HG03442 (cell line): ENCODE measurements around the gene PARN.
"Not testable (repeated sequence)": the region's sequence is repeated elsewhere in the genome, so short reads cannot be mapped to it uniquely, and the experiment has no call there.

Experiments
- ATAC-seq: cut with Tn5 transposase; IDR thresholded peaks from one replicate; pipeline ENCODE4 v1.9.1; 2021; ENCODE audit warnings: mild to moderate bottlenecking, moderate library complexity; ENCODE audit not compliant: unreplicated experiment

The PARN gene

DNA sequence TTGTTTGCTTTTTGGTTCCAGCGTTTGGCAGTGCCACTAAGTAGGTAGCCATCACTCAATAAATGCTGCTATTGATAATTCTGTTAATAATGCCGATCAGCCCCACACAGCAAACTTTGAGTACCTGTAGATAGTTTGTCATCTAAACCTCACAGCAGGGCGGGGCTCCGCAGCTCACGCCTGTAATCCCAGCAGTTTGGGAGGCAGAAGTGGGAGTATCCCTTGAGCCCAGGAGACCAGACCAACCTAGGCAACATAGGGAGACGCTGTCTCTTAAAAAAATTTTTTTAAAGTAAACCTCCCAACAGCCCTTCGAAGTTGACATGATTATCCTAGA lies 4.3 kb upstream of the PARN start:
- no peak for ATAC-seq

DNA sequence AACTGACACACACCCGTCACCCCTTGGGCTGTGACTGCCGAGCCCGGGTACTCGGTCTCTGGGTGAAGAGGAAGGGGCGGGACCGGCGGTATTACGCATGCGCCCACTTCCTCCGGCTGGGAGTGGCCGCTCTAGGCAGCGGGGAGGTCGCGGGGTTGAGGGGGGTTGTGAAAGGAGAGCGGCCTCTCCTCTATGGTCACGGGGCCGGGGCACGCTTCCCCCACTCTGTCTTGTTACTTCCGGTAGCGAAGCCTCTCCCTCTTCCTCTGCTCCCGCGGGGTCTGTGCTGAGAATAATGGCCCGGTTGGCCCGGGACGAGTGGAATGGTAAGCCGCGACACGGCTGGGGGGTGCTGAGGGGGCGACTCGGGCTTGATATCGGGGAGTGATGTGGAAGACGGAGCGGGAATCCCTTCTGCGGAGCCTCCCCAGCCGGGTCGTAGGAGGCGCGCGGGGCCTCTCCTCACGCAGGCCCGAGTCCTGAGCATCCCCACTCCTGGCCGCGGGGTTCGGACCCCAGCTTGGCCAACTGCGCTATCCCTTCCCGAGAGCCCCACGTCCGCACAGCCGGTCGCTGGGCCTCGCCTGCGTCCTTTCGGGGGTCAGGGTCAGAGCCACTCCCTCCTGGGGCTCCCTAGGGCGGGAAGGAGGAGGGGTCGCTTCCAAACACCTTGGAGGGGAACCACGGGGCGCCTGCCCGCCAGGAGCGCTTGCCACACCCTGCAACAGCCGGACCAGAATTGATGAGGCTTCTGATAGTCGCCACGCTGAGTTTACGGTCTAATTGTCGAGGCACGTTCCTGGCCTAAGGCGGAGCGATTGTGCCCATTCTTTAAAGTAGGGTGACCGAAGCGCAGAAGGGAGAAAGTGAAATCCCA lies 2.9 kb upstream of the PARN start, which contains the start of gene BFAR:
Gene BFAR, plus strand, starts transcription at position 259 of the 877 bp plus-strand sequence. CDS start 11,396 bp downstream, outside the sequence.
- ATAC-seq = peak; percentile 74

DNA sequence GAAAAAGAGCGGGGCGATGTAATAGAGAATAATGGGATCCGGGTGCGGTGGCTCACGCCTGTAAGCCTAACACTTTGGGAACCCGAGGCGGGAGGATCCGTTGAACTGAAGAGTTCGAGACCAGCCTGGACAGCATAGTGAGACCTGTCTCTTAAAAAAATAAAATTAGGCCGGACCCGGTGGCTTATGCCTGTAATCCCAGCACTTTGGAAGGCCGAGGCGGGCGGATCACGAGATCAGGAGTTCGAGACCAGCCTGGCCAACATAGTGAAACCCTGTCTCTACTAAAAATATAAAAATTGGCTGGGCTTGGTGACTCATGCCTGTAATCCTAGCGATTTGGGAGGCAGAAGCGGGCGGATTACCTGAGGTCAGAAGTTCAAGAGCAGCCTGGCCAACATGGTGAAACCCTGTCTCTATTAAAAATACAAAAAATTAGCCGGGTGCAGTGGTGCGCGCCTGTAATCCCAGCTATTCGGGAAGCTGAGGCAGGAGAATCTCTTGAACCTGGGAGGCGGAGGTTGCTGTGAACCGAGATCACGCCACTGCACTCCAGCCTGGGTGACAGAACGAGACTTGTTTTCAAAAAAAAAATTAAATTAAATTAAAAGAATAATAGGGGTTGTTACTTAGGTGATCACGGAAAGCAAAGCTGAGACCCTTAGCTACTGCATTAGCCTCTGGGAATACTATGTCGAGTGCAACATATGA lies 715 bp upstream of the PARN start:
- not testable (repeated sequence) for ATAC-seq

DNA sequence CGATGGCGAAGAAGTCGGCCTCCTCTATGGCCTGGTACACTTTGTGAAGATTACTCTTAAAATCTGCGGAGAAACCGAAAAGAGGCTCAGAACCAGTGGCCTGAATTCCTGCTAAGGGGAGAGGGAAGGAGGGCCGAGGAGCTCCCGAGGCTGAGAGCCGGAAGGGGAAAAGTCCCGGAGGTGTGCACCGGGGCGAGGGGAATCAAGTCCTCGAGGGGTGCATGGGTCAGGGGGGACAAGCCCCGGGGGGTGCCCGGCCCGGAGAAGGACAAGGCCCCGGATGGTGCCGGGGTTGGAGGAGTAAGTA lies 495 bp downstream of the PARN start:
- ATAC-seq = peak; percentile 11

DNA sequence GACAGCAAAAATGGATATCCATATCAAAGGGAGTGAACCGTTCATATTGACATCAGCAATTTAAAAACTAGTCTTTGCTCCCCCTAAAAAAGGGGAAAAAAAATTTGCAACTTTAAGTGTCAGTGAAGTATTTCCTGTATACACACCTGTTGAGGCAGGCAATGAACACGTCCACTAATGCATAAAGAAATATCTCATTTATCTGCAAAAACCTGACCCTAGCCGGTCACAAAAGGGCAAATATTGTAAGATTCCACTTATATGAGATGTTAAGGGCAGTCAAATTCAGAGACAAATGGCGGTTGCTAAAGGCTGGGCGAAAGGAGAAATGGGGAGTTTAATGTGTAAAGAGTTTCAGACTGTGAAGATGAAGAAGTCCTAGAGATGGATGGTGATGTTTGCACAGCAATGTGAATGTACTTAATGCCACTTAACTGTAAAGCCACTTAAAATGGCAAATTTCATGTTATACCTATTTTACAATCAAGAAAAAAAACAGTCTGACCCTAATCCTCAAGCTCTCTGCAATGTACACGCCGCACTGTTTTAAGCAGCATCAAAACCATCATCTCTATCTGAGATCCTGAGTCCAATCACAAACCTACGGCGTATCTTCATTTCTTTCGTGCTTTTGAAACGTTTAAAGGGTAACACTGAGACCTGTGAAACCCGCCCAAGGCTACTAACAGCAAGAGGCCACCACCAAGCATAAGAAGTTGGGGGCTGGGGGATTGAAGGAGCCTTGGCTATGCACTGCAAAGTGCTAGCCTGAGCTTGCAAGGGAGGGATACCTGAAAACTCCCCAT lies 1.1 kb downstream of the PARN start:
- ATAC-seq = no peak

DNA sequence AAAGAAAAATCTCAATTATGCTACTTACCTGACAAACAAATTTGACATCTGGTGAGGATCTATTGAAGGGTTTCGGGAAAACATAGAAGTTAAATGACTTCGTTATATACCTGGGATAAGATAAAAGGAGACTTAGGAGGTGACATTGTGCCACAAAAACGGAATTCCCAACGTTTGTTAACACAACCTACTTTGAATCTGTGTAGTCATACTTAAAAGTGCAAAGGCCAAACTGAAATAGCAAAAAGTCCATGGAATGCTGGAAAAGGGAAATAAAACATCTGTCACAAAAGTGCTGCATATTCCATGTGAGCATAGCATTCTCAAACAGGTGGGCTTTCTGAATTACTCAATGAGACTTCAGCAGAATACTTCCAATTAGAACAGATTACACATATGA lies 3.0 kb downstream of the PARN start:
- ATAC-seq = no peak

DNA sequence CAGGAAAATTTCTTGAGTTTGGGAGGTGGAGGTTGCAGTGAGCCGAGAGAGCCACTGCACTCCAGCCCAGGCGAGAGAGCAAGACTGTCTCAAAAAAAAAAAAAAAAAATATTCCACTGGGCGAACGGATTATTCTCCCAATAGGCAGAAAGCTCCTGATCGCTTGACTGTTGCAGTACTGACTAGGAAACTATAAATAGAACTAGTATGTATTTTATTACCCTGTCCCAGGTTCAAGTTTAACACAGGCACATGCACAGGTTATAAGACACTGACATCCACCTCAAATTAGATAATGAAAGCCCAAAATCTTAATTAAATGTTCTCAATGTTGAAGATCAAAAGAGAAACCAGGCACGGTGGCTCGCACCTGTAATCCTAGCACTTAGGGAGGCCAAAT lies 11.5 kb downstream of the PARN start:
- no peak for ATAC-seq

DNA sequence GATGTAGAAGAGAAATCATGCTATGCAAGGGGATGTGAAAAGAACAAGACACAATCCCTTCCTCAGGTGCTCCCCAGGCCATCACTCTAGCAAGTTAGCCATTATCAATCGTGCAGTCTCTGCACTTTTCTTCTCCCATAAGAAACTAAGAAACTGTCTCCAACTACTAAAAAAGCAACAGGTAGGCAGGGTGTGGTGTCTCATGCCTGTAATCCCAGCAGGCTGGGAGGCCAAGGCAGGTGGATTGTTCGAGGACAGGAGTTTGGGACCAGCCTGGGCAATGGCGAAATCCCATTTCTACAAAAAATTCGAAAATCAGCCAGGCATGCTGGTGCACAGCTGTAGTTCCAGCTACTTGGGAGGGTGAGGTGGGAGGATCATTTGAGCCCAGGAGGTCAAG lies 13.8 kb downstream of the PARN start:
- ATAC-seq = no peak

DNA sequence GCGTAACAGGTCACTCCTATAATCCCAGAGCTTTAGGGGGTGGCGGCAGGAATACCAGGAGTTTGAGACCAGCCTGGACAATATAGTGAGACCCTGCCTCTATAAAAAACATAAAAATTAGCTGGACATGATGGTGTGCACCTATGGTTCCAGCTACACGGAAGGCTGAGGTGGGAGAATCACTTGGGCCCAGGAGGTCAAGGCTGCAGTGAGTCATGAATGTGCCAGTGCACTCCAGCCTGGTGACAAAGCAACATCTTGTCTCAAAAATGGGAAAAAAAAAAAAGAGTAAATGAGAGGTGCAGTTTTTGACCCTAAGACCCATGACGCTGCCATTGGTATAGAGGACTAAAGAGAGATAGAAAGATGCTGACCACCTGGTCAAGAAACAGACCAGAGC lies 16.1 kb downstream of the PARN start:
- no peak for ATAC-seq

DNA sequence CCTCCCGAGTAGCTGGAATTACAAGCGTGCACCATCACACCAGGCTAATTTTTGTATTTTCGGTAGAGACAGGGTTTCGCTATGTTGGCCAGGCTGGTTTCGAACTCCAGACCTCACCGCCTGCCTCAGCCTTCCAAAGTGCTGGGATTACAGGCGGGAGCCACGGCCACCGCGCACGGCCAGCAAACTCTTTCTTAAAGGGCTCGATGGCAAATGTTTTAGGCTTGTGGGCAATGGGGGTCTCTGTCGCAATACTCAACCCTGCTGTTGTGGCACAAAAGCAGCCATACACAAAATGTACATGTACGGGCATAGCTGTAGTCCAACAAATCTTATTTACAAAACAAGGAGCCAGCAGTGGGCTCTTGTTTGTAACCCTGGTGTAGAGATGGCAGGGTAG lies 18.4 kb downstream of the PARN start:
- no peak for ATAC-seq

DNA sequence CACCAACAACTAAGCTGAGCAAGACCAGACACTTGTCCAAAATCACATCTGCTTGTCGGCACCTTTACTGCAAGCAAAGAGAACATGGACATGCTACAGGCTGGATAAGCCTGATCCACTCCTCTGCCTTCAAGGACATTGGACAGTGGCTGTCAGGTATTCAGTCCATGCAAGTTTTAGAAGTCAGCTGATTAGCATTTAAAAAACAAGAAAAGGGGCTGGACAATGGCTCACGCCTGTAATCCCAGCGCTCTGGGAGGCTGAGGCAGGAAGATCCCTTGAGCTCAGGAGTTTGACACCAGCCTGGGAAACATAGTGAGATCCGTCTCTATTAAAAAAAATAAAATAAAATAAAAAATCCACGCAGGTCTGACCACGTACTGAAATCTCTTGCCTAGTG lies 20.3 kb downstream of the PARN start:
- no peak for ATAC-seq

DNA sequence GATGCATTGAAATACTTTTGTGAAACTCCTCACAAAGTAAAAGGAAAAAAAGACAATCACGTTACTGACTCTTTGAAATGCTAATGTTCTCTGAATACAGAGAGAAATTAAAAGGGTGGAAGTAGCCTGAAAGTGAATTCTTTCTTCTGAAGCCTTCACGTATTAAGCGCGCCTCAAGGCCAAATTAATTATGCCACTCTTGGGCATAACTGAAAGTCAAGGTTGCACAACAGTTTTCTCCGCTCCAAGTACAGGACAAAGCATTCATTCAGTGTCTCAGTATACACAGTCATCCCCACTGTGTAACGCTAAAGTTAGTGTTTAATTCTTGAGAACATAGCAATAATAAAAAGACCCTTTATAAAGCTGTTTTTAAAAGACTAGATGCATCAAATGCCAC lies 21.5 kb downstream of the PARN start:
- no peak for ATAC-seq

DNA sequence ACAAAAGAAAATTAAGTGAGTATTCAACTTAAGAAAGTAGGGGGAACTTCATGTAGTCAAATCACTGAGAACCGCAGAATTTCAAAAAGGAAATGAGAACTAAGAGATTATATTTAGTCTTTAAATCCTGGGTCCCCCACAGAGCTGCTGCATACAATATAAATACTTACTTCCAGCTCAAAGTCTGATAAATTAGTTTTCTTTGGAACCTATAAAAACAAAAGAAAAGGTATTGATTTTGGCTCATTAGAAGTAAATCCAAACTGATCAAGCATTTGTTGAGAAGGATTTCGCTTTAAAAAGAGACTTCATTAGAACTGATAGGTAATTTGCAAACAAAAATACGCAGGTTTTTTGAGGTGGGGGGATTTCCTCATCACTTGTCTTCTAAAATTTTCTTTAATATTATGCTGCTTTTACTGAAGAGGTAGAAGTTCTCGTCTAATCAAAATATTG lies 21.9 kb downstream of the PARN start:
- no peak for ATAC-seq

DNA sequence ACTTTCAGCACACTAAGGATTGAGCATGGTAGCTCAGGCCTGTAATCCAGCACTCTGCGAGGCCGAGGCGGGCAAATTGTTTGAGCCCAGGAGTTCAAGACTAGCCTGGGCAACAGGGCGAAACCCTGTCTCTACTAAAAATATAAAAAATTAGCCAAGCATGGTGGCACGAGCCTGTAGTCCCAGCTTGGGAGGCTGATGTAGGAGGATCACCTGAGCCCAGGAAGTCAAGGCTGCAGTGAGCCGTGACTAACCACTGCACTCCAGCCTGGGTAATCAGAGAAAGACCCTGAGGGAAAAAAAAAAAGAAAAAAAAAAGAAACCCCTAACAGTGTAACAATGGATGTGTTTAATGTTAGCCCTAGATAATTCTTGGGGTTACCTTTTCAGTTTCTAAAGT lies 24.0 kb downstream of the PARN start:
- no peak for ATAC-seq

DNA sequence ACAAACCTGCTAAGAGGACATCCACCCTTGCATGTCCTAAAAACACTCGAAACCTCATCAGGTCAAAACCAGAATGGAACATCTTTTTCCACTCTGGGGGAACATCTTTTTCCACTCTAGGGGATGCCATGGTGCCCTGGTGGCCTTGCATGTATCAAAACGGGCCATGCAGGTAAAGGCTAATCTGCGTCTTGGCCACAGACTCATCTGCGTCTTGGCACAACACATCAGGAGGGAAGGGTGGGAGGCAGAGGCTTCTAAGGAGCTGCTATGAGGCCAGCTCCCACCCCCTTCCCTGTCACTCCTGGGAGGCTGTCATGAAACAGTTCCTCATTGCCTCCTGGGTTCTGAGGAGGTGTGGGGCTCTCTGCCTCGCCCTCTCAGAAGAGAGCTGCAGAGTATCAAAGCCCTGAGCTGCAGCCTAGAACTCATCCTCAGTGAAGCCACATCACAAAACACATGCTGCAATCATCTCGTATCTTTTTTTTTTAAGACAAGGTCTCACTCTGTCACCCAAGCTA lies 27.6 kb downstream of the PARN start:
- no peak for ATAC-seq

DNA sequence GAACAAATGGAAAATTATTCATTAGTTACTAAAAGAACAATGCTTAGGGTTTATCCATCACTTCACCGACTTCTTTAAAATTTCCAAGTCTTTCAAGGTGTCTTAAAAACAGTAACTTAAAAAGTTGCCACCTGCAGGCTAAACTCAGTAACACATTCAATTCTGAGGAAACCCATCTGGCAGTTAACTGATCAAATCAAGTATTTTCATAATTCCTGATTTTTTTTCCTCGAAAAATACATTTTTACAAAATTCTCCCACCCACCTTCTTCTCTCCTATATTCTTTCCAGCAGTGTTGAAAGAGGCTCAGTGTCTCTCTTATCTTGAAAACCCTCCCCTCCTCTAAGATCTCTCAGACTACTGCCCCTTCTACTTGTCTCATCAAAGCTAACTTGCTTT lies 29.9 kb downstream of the PARN start:
- ATAC-seq = no peak

DNA sequence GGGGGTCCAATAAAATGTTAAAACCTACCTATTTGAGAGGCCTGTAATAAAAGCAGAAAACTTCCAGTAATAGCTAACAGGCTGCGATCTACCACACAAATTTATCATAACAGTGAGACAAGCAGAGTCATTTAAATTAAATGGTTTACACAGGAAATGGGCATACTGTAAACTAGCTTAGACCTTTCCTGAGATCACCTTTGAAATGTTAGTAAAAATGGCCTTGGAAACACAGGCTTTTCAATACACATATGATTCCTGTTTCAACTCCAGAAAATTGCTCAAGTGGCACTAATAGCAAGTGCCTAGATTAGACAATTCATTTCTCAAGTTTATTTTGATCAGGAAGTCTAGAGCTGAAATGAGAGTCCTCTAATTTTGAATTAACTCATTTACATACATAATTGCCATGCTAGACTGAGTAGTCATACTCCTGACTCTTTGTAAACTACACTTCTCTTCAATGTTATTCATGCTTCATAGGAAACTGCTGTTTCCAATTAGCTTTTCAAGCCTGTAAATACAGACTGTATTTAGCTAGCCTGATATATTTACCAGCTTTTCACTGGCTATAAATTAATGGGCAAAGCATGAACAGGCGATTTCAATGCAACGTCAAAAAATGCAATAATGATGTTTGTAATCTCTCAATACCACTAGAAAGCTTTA lies 43.3 kb downstream of the PARN start:
- ATAC-seq = no peak

DNA sequence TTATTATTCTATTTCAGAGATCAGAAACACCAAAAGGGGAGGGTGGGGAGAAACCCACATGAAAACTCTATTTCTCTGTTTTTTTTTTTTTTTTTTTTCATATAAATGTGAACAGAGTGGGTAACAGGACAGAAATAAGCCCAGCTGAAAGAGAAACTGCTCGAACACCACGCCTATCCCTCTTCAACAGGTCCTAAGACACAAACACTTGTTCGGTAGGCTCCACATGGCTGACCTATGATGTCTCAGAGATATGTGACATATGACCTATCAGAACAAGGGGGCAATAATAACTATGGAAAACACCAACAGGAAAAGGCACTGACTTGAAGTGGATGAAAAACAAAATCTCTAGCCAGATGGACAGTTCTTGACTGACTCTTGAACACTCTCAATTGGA lies 44.8 kb downstream of the PARN start:
- no peak for ATAC-seq

DNA sequence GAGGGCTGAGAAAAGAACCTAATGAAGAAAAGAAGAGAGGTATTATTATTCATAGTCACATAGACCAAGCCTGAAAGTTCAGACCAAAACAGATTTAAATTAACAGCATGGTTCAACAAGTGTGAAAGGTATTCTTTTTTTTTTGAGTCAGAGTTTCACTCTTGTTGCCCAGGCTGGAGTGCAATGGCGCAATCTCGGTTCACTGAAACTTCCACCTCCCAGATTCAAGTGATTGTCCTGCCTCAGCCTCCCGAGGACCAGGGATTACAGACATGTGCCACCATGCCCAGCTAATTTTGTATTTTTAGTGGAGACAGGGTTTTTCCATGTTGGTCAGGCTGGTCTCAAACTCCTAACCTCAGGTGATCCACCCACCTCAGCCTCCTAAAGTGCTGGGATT lies 49.1 kb downstream of the PARN start:
- not testable (repeated sequence) for ATAC-seq

DNA sequence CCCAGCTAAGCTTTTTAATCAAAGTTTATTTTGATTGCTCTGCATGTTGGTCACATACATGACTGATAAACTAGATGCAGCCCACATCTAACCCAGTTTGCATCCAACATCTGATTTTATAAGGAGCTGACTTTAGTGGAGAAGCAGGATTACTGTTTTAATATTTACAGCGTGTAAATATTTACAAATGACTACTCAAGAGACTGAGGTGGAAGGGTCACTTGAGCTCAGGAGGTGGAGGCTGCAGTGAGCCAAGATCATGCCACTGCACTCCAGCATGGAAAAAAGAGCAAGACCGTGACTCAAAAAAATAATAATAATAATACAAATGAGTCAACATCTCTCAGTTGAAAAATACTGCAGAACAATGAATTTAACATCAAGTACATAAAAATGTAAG lies 50.8 kb downstream of the PARN start:
- ATAC-seq = no peak

DNA sequence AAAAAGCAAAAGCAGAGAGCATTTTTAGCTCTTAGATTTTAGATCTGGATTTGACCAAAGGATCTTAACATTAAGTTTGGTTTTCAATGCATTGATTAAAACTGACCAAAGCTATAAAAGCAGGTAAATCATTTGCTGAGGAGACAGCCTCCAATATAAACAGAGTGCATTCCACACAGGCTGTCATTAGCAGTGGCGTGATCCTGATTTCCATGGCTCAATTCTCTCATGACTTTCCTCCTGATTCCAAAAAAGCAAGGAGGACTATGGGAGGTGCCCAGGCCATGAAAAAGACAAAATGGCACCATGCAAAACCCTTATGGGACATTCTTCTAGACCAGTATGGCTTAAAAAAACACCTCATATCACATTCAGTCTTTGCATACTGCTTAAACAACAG lies 53.5 kb downstream of the PARN start:
- ATAC-seq = no peak
